NCI-H460 (cell line): ENCODE measurements around the gene UPK1B. TPM values are rescaled to one million over a fixed set of nuclear protein-coding genes. Genes with fewer than 3 reads are reported as not detected.
A peak's percentile ranks its signal among the peaks of the same experiment; 100 is the strongest.
"Not testable (repeated sequence)": the region's sequence is repeated elsewhere in the genome, so short reads cannot be mapped to it uniquely, and the experiment has no call there.

Source experiments
- DNase-seq: peaks from one replicate; pipeline ENCODE4 v3.0.0-alpha.2; 2016; ENCODE audit warnings: low read depth; ENCODE audit errors: extremely low read depth
- total RNA-seq: library from RNA; depleted of rRNA; stranded (reverse); fragments of >200 nt; shearing (Covaris generic); gene quantifications from 2 replicates; pipeline ENCODE4 v1.2.3, GENCODE V29; 2014

Gene UPK1B
- total RNA-seq, 1 experiment from 2014 or later = not detected

DNA sequence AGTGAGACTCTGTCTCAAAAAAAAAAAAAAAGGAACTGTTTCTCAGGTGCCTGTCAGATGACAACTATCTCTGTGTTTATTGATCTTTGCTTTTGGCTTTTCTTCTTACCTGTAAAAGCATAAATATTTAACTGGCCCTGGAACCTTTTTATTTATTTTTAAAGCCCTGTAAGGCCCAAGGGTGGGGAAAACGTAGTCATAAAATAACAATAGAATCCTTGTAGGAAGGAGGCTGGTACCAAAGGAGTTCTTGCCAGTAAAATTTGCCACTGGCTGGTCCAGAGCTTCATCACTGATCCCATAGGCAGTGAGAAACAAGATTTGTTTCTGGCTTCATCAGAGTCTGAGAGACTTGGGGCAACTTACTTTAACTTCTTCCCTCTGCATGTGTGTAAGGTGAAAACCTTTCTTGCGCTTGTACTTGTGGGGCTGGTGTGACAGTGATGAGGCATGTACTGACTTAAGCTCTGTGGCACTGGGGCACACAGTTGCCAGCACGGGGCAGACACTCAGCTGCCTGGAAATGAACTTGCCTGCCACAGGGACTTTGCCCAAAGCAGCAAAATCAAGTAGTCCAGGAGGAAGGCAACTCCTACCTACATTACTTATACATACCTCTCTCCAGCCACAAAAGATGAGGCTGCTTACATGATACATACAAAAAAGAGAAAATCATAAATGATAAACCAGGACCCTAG is 47.7 kb downstream of the UPK1B start:
- no peak for DNase-seq

GRCh38 chr3:119221779-119222320 is 48.5 kb downstream of the UPK1B start:
- DNase-seq = no peak

DNA sequence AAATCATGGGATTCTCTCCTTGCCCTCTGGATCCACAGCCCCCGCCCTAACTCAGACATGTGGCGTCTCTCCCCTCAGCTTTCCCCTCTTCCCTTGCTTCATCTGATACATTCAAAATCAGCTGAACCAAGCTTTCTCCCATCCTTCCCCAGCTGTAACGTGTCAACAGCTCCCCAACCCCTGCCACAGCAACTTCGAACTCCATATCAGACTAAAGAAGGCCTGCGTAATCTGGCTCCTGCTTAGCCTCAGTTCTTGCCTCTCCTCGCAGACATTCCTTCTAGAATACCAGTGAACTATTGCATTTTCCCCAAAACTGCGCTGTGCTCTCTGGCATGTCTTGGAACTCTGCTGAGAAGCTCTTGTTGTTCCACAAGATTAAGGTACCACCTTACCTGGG is 49.0 kb downstream of the UPK1B start:
- DNase-seq = no peak

DNA sequence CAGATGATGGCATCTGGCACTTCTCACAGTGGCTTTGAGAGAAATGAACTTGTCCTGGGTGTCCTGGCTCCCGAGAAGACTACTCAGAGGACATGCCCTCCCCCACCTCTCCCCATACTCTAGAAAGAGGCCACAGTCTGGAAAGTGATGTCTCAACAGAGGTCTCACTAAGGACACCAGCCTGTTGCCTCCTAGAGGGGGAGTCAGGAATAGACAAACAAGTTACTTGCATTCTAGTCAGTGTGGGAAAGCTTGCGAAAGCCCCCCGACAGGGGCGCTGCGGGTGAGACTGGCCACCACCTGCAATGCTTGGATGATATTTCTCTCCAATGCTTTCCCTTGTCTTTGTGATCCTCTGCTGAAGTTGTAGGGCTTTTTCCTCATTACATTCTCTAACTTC is 50.1 kb downstream of the UPK1B start:
- DNase-seq = no peak

GRCh38 chr3:119225121-119225520 is 51.7 kb downstream of the UPK1B start:
- DNase-seq = no peak

GRCh38 chr3:119227070-119227850 is 53.9 kb downstream of the UPK1B start:
- DNase-seq = no peak

- no peak for DNase-seq
Measured at GRCh38 chr3:119228373-119229145, 55.2 kb downstream of the UPK1B start.

- DNase-seq = no peak
Measured at GRCh38 chr3:119229190-119229589, 55.8 kb downstream of the UPK1B start.

DNA sequence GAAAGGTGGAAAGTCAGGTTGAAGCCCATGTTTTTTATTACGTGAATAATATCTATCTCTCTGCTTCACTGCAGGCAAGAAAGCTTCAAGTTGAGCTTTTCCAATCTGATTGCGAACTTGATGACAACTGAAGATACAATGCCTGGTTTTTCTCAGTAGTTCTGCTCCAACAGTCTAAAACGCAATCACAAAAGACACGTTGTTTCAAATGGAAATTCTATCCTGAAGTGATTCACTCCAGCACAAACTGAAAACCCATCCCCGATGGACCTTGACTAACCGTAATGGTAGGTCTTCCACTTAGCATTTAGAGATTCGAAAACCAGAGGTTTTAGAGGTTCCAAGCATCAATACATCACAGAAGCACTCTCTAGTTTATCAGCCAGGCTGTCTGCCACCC is 56.7 kb downstream of the UPK1B start:
- DNase-seq = no peak

DNA sequence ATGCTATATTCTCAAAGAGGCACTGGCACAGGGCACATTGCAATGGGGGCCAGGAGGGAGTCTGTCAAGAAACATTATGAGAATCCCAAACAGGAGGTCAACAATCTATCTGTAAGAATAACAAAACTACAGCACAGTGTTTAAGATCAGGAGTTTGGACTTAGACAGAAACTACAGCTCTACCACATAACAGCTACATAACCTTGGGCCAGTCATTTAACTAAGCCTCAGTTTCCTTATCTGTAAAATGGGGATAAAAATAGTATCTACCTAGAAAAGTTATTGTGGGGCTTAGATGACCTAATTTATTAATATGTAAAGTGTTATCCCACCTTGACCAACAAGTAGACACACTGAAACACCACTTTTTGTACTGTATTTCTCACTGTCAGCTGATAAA is 57.3 kb downstream of the UPK1B start:
- DNase-seq = no peak

GRCh38 chr3:119234610-119235009 is 61.2 kb downstream of the UPK1B start:
- no peak for DNase-seq

DNA sequence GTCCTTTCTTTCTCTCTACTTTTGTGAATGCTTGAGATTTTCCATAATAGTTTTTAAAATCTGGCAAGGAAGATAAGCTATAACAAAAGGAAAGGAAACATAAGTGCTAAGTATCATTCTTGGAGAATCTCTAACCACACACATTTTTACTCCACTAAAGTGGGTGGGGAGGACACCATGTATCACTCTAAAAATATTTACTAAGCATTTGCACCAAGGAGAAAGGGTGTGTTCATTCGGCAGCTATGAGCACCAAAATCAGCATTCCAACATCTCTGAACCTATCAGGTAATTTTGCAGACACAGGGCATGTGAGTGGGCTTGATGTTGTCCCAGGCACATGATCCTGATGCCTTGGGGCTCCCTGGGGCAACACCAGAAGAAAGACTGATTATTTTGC is 61.8 kb downstream of the UPK1B start:
- no peak for DNase-seq

DNA sequence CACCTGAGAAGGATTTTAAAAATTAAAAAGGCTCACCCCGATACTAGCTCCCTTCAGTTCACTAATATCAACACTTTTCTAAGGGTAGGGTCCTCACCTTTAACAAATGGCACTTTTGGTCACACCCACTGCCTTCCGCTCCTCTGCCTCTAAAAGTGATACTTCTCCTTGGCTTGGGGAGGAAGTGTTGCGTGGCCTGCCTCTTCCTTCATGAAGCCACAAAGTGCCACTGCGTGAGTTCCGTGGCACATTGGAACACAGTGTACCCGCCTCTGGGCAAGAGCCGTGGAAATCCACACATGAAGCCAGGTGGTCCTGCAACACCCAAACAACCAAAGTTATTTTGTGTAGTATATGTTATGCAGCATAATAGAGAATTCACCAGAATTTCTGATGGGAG is 63.4 kb downstream of the UPK1B start:
- DNase-seq = no peak

GRCh38 chr3:119237299-119237698 is 63.9 kb downstream of the UPK1B start:
- DNase-seq = no peak

DNA sequence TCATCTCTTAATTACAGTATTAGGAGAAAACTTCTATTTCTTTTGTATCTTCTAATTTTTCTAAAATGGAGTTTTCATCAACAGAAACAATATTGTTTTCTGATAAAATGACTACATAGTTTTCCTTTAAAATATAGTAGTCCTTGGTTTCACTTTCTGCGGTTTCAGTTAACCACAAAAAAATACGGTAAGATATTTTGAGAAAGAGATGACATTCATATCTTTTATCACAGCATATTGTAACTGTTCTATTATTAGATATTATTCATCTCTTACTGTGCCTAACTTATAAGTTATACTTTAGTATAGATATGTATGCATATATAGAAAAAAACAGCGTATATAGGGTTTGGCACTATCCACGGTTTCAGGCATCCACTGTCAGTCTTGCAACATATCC is 65.0 kb downstream of the UPK1B start:
- no peak for DNase-seq

DNA sequence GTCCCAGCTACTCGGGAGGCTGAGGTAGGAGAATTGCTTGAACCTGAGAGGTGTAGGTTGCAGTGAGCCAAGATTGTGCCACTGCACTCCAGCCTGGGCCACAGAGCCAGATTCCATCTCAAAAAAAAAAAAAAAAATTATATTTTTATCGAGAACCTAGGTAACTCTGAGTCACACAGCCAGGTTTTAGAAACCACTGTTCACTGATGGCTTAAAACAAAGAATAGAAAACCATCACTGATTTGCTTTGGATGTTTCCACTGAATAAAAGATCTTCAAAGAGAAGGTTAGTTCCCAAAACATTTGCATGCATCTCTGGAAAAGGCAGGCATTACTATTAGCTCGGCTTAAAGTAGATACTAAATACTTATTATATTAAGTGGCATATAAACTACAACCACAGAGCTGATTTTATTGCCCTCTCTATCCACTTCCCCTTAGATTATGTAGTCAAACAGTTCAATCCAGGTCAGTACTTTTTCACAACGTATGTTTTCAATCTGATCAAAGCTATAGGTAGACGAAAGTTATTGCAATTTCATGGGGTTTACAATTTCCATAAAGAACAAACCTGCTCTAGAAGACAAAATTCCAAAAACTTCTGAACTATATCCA is 65.9 kb downstream of the UPK1B start:
- no peak for DNase-seq

- DNase-seq = no peak
Measured at GRCh38 chr3:119240101-119240590, 66.7 kb downstream of the UPK1B start.

DNA sequence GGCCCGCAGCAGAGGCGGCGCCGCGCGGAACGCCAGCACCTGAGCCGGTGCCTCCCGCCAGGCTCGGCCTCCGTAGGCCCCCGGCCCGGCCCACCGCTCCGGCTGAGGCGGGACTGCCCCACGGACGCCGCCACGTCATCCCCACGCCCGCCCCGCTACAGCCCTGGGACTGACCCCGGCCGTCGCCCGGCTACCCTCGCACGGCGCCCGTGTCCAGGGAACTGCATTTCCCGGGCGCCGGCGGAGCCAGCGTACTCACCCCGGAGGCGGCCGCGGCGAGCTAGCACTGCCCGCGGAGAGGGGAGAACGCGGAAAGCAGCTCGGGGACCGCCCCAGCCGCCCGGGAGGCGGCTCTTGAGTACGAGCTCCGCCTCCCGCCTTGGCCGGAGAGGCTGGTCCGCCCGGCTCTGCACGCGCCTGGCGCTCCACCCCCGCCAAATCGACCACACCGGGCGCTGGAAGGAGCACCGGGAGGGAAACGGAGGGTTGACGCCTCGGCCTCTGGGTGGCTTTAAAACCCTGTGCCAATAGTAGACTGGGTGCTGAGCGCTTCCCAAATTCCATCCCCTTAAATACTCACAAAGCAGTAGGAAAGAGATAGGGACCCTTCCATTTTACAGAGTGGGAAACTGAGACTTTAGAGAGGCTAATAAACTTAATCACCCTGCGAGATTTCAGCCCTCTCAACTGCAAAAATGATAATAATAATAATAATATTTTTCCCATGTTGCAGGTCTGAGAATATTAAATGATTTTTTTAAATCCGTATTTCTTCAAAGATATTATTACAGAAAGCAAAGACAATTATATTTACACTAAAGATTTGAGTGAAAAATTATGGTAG is 67.4 kb downstream of the UPK1B start, which contains the start of gene B4GALT4:
Gene B4GALT4, minus strand, starts transcription at position 288 of the 844 bp plus-strand sequence. CDS start 10,779 bp downstream, outside the sequence.
- peak; percentile 71 for DNase-seq

DNA sequence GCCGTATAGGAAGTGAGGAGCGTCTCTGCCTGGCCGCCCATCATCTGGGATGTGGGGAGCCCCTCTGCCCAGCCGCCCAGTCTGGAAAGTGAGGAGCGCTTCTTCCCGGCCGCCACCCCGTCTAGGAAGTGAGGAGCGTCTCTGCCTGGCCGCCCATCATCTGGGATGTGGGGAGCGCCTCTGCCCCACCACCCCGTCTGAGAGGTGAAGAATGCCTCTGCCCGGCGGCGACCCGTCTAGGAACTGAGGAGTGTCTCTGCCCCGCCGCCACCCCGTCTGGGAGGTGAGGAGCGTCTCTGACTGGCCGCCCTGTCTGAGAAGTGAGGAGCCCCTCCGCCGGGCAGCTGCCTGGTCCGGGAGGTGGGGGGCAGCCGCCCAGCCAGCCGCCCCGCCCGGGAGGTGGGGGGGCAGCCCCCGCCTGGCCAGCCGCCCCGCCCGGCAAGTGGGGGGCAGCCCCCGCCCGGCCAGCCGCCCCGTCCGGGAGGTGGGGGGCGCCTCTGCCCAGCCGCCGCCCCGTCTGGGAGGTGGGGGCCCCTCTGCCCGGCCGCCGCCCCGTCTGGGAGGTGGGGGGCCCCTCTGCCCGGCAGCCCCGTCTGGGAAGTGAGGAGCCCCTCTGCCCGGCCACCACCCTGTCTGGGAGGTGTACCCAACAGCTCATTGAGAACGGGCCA is 69.1 kb downstream of the UPK1B start:
- DNase-seq = not testable (repeated sequence)
